ENCODE data around the gene PYGB. TPM values are rescaled to one million over a fixed set of nuclear protein-coding genes. Genes with fewer than 3 reads are reported as not detected.

The PYGB gene
- total RNA-seq, 1 experiment from 2014 or later: 220 TPM

DNA sequence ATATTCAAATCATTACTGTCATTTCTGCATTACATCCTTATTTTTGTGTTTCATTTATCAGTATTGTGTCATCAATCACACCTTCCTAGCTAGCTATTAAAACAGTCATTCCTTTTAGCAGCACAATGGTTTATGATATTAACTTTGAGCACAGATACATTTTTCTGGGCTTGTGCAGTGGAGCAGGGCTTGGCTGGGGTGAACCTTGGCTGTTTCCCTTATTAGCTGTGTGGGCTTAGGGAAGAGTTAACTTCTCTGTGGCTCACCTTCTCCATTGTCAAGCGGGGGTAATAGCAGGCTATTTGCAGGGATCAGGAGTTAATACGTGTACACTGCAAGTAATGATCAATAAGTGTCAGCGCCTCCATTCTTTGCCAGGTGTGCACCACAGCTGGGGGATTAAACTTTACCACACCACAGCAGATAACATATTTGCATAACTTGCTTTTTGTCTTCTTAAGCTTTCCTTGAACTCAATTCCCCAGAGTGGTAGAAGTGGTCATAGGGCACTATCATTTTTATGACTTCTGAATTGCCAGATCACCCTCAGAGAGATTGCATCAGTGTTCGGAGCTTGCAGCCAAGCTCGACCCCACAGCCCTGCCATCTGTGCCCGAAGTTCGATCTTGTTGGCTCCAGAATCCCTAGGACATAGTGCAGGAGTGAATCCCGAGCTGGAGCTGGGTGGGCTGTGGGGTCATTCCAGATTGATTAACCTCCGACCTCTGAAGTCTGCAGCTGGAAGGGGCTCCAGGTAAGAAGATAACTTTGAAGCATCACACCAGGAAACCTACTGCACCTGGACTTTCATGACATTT is 1.5 kb upstream of the PYGB start:
- ChIA-PET POLR2A (interaction anchor here (0.5 to 1.8 kb wide), 2 partner anchors 10 to 22 kb away, joined by 4 to 7 read pairs; no protein-coding TSS in a partner anchor), CTCF (interaction anchor here (1.1 to 1.2 kb wide), 3 partner anchors 9 to 253 kb away, joined by 4 to 5 read pairs (median 4); no protein-coding TSS in a partner anchor)
- TSS peak; percentile 87 for BruUV-seq (replicated peaks)
- DNase-seq (ENCODE audit: low read depth, low spot score): no peak
- no peaks in the 10 kb centered on the region for H3K27me3 ChIP-seq (ENCODE audit: control insufficient read depth, insufficient read depth, low read length)
- peaks cover 2% of the 10 kb centered on the region; the same call in 1 of the 2 replicates for H3K36me3 ChIP-seq (ENCODE audit: control insufficient read depth, insufficient read depth, low read length)
- ATAC-seq: no peak
- H3K4me1 ChIP-seq (ENCODE audit: control insufficient read depth, insufficient read depth, low read length): peaks cover 27% of the 10 kb centered on the region
- peak overlapping the region; percentile 91 to 92 for H3K4me3 ChIP-seq (ENCODE audit: low read depth in 2 of 2, low read length in 2 of 2)
- H3K9me3 ChIP-seq (ENCODE audit: control insufficient read depth, insufficient read depth, low read depth, low read length): no peaks in the 10 kb centered on the region; the same call in 1 of the 2 replicates
- intact Hi-C loops (cut with micrococcal nuclease; ENCODE audit: unreplicated experiment) (no loop called here), in situ Hi-C loops (cut with HindIII; ENCODE audit: low pct_unique_long_range_greater_than_20kb, low sequenced_read_pairs) (no loop called here)
- TF ChIP-seq POLR2AphosphoS5 (IDR thresholded peaks at IDR 0.05; ENCODE audit: low read depth, low read length): no peak; the same call in 1 of the 2 replicates
- TF ChIP-seq, protein P1, sequence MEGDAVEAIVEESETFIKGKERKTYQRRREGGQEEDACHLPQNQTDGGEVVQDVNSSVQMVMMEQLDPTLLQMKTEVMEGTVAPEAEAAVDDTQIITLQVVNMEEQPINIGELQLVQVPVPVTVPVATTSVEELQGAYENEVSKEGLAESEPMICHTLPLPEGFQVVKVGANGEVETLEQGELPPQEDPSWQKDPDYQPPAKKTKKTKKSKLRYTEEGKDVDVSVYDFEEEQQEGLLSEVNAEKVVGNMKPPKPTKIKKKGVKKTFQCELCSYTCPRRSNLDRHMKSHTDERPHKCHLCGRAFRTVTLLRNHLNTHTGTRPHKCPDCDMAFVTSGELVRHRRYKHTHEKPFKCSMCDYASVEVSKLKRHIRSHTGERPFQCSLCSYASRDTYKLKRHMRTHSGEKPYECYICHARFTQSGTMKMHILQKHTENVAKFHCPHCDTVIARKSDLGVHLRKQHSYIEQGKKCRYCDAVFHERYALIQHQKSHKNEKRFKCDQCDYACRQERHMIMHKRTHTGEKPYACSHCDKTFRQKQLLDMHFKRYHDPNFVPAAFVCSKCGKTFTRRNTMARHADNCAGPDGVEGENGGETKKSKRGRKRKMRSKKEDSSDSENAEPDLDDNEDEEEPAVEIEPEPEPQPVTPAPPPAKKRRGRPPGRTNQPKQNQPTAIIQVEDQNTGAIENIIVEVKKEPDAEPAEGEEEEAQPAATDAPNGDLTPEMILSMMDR (IDR thresholded peaks at IDR 0.05): no peak
- TF ChIP-seq SIN3A (IDR thresholded peaks at IDR 0.05; ENCODE audit: borderline replicate concordance, insufficient read depth, low read depth, low read length): no peak
- no peak for TF ChIP-seq TCF7L2 (IDR thresholded peaks at IDR 0.05; ENCODE audit: low read depth, low read length)
- TF ChIP-seq, protein P2, sequence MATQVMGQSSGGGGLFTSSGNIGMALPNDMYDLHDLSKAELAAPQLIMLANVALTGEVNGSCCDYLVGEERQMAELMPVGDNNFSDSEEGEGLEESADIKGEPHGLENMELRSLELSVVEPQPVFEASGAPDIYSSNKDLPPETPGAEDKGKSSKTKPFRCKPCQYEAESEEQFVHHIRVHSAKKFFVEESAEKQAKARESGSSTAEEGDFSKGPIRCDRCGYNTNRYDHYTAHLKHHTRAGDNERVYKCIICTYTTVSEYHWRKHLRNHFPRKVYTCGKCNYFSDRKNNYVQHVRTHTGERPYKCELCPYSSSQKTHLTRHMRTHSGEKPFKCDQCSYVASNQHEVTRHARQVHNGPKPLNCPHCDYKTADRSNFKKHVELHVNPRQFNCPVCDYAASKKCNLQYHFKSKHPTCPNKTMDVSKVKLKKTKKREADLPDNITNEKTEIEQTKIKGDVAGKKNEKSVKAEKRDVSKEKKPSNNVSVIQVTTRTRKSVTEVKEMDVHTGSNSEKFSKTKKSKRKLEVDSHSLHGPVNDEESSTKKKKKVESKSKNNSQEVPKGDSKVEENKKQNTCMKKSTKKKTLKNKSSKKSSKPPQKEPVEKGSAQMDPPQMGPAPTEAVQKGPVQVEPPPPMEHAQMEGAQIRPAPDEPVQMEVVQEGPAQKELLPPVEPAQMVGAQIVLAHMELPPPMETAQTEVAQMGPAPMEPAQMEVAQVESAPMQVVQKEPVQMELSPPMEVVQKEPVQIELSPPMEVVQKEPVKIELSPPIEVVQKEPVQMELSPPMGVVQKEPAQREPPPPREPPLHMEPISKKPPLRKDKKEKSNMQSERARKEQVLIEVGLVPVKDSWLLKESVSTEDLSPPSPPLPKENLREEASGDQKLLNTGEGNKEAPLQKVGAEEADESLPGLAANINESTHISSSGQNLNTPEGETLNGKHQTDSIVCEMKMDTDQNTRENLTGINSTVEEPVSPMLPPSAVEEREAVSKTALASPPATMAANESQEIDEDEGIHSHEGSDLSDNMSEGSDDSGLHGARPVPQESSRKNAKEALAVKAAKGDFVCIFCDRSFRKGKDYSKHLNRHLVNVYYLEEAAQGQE (IDR thresholded peaks at IDR 0.05; ENCODE audit: insufficient read depth in 1 of 2, low read depth in 2 of 2, low read length in 1 of 2): no peak
- peak overlapping the region; percentile 95 for H3K27ac ChIP-seq (ENCODE audit: low read length)

DNA sequence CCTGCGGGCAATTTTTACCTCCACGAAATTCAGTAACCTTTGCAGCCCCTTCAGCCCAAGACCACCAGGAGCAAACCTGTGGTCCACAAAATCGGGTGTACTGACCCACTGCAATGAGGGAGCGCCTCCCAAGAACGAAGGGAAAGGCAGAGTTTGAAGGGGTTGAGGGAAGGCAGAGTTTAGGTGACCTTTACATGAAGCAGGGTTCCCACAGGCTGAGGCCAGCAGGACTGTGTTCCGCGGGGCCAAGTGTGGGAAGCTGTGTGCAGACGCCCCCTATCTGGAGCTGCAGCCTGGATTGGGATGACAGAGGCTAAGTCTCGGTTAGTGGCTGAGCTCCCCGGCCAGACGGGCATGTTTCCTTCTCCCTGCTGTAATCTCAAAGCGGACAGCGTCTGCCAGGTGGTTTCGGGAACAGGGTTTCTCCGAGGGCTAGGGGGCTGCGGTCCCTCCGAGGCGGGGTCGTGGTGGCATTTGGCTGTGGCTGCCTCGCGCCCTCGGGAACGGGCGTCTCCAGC is 826 bp upstream of the PYGB start:
- ATAC-seq: peak; percentile 69
- CTCF ChIA-PET: interaction anchor here (0.5 to 1.5 kb wide), 4 partner anchors 10 to 253 kb away, joined by 3 to 7 read pairs (median 4); no protein-coding TSS in a partner anchor
- intact Hi-C loops (cut with micrococcal nuclease; ENCODE audit: unreplicated experiment): no loop called here
- DNase-seq (ENCODE audit: low read depth, low spot score): no peak
- no peaks in the 10 kb centered on the region; the same call in 1 of the 2 replicates for H3K9me3 ChIP-seq (ENCODE audit: control insufficient read depth, insufficient read depth, low read depth, low read length)
- no peaks in the 10 kb centered on the region for H3K27me3 ChIP-seq (ENCODE audit: control insufficient read depth, insufficient read depth, low read length)
- H3K27ac ChIP-seq (ENCODE audit: low read length): peak overlapping the region; percentile 95
- POLR2A ChIA-PET: interaction anchor here (0.5 to 1.8 kb wide), 5 partner anchors 11 to 22 kb away, joined by 3 to 7 read pairs (median 4); no protein-coding TSS in a partner anchor
- no TSS peak for BruUV-seq (replicated peaks)
- in situ Hi-C loops (cut with HindIII; ENCODE audit: low pct_unique_long_range_greater_than_20kb, low sequenced_read_pairs): no loop called here
- peaks cover 2% of the 10 kb centered on the region; the same call in 1 of the 2 replicates for H3K36me3 ChIP-seq (ENCODE audit: control insufficient read depth, insufficient read depth, low read length)
- peaks cover 34% of the 10 kb centered on the region for H3K4me1 ChIP-seq (ENCODE audit: control insufficient read depth, insufficient read depth, low read length)
- H3K4me3 ChIP-seq (ENCODE audit: low read depth in 2 of 2, low read length in 2 of 2): peak overlapping the region; percentile 91 to 92
- TF ChIP-seq, protein P2 (IDR thresholded peaks at IDR 0.05; ENCODE audit: insufficient read depth in 1 of 2, low read depth in 2 of 2, low read length in 1 of 2): no peak
- TF ChIP-seq TCF7L2 (IDR thresholded peaks at IDR 0.05; ENCODE audit: low read depth, low read length): no peak
- TF ChIP-seq POLR2AphosphoS5 (IDR thresholded peaks at IDR 0.05; ENCODE audit: low read depth, low read length): 0 out of 2 replicates have a peak, but pooled peaks have one; percentile 15
- TF ChIP-seq SIN3A (IDR thresholded peaks at IDR 0.05; ENCODE audit: borderline replicate concordance, insufficient read depth, low read depth, low read length): 0 out of 2 replicates have a peak, but pooled peaks have one; percentile 65
- TF ChIP-seq, protein P1 (IDR thresholded peaks at IDR 0.05): peak; percentile 78

Measured in Panc1 (cell line).